MV-4-11 (cell line): Measurements from ENCODE around the gene MMP24OS.
"Not testable (repeated sequence)": the region's sequence is repeated elsewhere in the genome, so short reads cannot be mapped to it uniquely, and the experiment has no call there.

Experiments
- DNase-seq: peaks from one replicate; lab custom pipeline; 2025; lab: John Stamatoyannopoulos, UW

MMP24OS gene

DNA sequence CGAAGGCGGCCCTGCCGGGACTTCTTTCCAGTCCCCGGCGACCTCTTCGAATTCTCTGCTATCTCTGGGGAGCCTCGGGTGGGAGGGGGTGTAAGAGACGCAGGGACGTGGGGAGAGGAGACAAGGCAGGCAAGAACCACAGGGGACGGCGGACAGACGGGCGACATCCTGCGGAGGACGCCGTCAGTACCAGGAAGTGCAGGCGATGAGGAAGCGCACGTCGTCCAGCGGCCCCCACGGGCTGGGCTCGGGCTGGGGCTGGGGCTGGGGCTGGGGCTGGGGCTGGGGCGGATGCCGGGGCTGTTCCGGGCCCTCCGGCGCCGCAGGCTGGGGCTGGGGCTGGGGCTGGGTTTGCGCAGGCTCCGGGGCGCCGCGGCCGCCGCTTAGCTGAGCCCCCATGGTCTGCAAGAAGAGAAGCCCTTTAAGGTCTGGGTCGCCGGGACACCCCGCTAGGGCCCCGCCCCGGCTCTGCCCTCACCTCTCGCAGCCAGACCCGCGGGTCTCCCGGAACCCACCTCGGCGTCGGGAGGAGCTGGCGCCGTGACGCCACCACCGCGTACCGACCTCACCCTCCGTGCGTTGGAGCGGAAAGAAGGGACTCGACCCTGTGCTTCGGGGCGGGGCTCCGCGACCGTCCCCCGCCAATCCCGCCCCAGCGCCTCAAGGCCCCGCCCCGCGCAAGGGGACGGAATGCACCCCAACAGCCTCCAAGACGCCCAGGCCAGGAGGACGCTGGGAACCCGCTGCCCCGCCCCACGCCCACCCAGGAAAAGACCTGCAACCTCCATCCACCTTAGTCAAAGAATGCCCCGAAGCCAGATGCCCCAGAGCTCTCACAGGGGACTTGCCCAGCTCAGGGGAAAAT, at the start of gene MMP24OS:
TSS of gene MMP24OS (minus strand) at position 592 of the 865 bp plus-strand sequence. CDS start at position 399, 193 bp downstream.
- DNase-seq = peak; percentile 86

- DNase-seq = no peak
Observed at GRCh38 chr20:35327074-35327976, 49.4 kb upstream of the MMP24OS start.

DNA sequence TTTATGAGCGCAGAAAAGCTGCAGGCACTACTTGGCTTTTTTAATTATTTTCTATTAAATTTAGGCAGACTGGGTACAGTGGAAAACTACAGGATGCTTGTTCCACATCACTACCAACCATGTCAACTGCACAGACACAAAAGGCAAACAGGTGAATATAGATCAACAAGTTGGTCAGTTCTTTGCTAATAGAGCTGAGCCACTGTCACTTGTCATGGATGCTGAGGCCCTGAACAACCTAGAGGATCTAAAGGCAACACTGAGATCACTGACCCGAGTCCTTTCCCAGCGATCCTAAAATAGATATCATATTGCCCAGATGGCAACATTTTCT, 48.8 kb upstream of the MMP24OS start:
- no peak for DNase-seq

- peak; percentile 87 for DNase-seq
Observed at GRCh38 chr20:35326021-35326739, 48.3 kb upstream of the MMP24OS start.

DNA sequence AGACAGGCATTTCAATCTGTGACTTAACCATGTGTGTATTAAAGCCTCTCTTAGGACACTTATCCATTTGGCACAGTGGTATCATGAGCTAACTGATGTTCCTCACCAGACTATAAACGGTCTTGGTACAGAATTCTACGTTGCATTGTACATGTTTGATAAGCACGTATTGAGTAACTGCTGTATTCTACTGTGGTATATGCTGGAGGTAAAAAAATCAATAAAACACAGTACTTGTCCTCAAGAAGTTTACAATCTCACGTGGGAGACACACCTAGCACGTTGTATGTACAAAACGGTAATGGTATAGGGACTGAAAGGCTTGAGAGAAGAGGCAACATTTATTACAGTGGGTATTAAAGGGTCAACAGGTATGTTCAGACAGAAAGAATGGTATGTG, 47.5 kb upstream of the MMP24OS start:
- DNase-seq = no peak

GRCh38 chr20:35320396-35321126, 42.6 kb upstream of the MMP24OS start:
- DNase-seq = no peak

GRCh38 chr20:35319871-35320197, 41.9 kb upstream of the MMP24OS start:
- DNase-seq = no peak

DNA sequence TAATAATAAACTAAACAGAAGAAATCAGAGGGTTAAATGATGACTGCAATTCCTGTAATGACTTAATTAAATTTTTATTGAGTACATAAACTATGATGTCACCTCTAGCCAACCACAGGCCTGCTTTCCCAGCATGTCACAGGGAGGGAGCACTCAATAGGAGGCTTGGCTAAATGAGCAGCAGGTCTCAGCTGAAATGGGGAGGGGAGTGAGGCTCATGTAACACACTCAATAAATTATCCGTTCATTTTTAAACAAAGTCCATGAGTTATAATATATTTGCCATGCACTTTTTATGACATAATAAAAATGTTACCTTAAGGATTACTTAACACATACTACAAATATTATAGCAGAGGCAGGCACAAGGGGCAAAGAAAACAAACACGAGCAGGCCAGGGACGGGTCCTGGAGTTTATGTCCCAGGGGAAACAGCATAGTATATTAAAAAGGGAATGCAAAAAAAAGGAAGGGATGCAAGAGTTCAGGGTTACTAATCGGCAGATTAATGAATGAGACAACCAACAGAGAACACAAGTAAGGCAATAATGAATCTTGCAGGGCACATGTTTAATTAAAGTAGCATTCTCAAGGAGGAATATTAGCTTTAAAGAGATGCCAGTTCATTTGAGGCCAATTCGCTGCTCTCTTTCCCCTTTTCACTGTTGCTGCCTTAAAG, 41.4 kb upstream of the MMP24OS start:
- DNase-seq = no peak

GRCh38 chr20:35318502-35319157, 40.7 kb upstream of the MMP24OS start:
- DNase-seq = no peak

GRCh38 chr20:35317416-35318210, 39.7 kb upstream of the MMP24OS start:
- no peak for DNase-seq

- DNase-seq = no peak
Observed at GRCh38 chr20:35316086-35316485, 38.2 kb upstream of the MMP24OS start.

DNA sequence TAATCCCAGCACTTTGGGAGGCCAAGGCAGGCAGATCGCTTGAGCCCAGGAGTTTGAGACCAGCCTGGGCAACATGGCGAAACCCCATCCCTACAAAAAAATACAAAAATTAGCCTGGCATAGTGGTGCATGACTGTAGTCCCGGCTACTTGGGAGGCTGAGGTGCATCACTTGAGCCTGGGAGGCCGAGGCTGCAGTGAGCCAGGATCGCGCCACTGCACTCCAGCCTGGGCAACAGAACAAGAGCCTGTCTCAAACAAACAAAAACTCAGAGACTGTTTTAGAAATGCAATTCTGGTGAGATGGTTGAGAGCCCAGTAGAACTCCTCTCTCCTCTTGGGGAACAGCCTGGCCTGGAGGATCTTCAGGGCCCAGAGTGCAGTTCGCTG, 37.7 kb upstream of the MMP24OS start:
- not testable (repeated sequence) for DNase-seq

GRCh38 chr20:35314816-35315631, 37.1 kb upstream of the MMP24OS start:
- DNase-seq = peak; percentile 17

DNA sequence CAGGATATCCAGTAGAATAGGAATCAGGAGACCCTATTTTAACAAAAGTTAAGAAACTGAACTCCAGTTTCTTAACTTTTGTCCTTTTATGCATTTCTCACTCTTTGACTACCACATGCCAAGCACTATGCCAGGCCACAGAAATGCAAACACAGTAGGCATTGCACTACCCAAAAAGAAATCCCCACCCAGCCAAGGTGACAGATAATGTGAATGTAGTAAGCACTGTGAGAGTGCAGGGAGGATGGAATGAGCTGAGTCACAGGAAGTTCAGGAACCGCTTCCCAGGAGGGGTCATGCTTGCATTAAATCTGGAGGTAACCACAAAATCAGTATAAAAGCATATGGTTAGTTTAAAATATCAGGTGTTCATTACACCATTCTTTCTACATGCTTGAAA, 34.4 kb upstream of the MMP24OS start:
- DNase-seq = no peak

GRCh38 chr20:35311822-35312221, 33.9 kb upstream of the MMP24OS start:
- no peak for DNase-seq

GRCh38 chr20:35311409-35311808, 33.5 kb upstream of the MMP24OS start:
- no peak for DNase-seq

DNA sequence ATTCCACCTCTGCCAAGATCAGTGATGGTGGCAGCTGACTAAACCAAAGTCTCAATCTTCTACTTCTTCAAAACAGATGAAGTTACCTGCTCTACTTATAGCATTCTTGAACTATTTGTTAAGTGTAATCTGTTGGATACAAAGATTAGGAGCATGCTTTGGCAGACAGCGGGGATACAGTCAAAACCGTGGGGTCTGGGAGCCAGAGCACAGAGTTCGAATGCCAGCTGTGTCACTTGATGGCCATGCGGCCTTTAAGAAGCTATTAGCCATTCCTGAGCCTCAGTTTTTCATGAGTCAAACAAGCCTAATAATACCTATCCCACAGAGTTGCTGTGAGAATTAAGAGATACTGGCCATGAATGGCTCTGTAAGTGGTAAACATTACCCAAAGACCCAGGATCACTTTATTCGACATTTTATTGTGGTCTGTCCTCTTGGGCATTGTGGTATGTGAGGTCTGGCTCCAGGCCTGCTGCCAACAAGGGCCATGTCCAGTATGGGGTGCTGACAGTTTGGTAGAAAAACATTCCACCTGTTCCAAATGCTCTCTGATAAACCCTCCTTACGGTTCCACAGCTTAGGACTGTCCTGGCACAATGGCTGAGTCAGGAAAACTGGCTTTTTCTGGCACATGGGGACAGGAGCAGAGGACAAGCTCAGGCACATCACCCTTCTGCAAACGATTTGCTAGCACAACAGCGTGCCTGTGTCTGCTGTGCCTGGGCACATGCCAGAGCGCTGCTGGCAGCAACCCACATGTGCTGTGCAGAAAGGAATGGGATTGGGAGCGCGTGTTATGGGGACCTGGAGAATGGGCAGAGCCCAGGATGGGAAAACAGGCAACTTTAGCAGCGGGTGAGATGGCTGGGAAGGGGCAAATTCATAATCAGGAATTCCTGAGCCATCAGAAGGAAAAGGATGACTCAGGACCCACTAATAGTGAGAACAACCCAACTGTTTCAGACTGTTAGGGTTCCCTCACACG, 30.0 kb upstream of the MMP24OS start:
- DNase-seq = no peak
